Lung (tissue), 12 donors: ENCODE results near the gene HPS1. TPM values are rescaled to one million over a fixed set of nuclear protein-coding genes. Genes with fewer than 3 reads are reported as not detected.
A peak's percentile ranks its signal among the peaks of the same experiment; 100 is the strongest.

ENCODE experiments used
- ATAC-seq: fragments of 200-7000 bp; cut with Tn5 transposase; one replicate; pipeline ENCODE4 v1.9.1; 2020; ENCODE audit warnings: moderate number of reproducible peaks; ENCODE audit not compliant: insufficient read depth, low FRiP score
- DNase-seq, 3 donors: peaks; one replicate each; pipeline ENCODE4 v3.0.0-alpha.2; 2013 to 2017
- H3K27ac ChIP-seq, 2 donors: one replicate each; pipeline ENCODE4 v1.5.1; 2013; ENCODE audit warnings: mild to moderate bottlenecking in 2 of 2, moderate library complexity in 2 of 2, control low read depth in 1 of 2, inconsistent platforms in 1 of 2, low read depth in 1 of 2, low read length in 1 of 2
- H3K27me3 ChIP-seq, 3 donors: one replicate each; pipeline ENCODE4 v1.5.1; 2013; ENCODE audit warnings: low read length in 2 of 3; ENCODE audit not compliant: control insufficient read depth in 3 of 3, insufficient read depth in 3 of 3
- H3K36me3 ChIP-seq, 4 donors: one replicate each; pipeline ENCODE4 v1.5.1; 2013; ENCODE audit warnings: low read length in 4 of 4, mild to moderate bottlenecking in 1 of 4, moderate library complexity in 1 of 4; ENCODE audit not compliant: control insufficient read depth in 4 of 4, insufficient read depth in 4 of 4
- H3K4me1 ChIP-seq, 5 donors: one replicate each; pipeline ENCODE4 v1.5.1; 2013; ENCODE audit warnings: low read length in 5 of 5, mild to moderate bottlenecking in 2 of 5, moderate library complexity in 1 of 5; ENCODE audit not compliant: control insufficient read depth in 5 of 5, insufficient read depth in 5 of 5
- H3K4me3 ChIP-seq: one replicate; pipeline ENCODE4 v1.5.1; 2013; ENCODE audit warnings: mild to moderate bottlenecking, control low read depth, moderate library complexity
- H3K9ac ChIP-seq, 2 donors: one replicate each; pipeline ENCODE4 v1.5.1; 2013; ENCODE audit warnings: low read length in 2 of 2, control low read depth in 1 of 2; ENCODE audit not compliant: insufficient read depth in 1 of 2
- H3K9me3 ChIP-seq, 4 donors: one replicate each; pipeline ENCODE4 v1.5.1; 2013; ENCODE audit warnings: low read length in 3 of 4, mild to moderate bottlenecking in 1 of 4, moderate library complexity in 1 of 4; ENCODE audit not compliant: control insufficient read depth in 4 of 4, insufficient read depth in 3 of 4
- WGBS, 2 donors: extraction: QIAGEN DNeasy Blood & Tissue Kit; methylation state at CpG; one replicate each; pipeline ENCODE4 v1.1.7; 2013; 5-methylcytosine and 5-hydroxymethylcytosine counted together
- polyA plus RNA-seq, 2 donors: library from polyadenylated mRNA; stranded (reverse); fragments of 200-250 nt; gene quantifications; one replicate each; pipeline ENCODE4 v1.2.1, GENCODE V29; 2013
- total RNA-seq, 2 donors: library from RNA; depleted of rRNA in 1 of 2; stranded (reverse); fragments of >200 nt in 1 of 2; gene quantifications; one replicate each; pipeline ENCODE4 v1.2.1, GENCODE V29; 2014 to 2021
- TF ChIP-seq, protein P1 (sequence below): IDR thresholded peaks from 2 replicates; pipeline ENCODE4 v1.5.1; 2012; ENCODE audit warnings: mild to moderate bottlenecking; ENCODE audit errors: control extremely low read depth, extremely low read depth
- donor health status: control.
- donor health status: control.
- donor health status: Bipolar disorder and iron deficiency.
- donor health status: healthy.
- donor health status: DM: yes; HTN: yes; CAD: no.

Gene HPS1
- total and polyA plus RNA-seq, 4 donors = 32.3 to 89.5 (median 58.4) TPM

DNA sequence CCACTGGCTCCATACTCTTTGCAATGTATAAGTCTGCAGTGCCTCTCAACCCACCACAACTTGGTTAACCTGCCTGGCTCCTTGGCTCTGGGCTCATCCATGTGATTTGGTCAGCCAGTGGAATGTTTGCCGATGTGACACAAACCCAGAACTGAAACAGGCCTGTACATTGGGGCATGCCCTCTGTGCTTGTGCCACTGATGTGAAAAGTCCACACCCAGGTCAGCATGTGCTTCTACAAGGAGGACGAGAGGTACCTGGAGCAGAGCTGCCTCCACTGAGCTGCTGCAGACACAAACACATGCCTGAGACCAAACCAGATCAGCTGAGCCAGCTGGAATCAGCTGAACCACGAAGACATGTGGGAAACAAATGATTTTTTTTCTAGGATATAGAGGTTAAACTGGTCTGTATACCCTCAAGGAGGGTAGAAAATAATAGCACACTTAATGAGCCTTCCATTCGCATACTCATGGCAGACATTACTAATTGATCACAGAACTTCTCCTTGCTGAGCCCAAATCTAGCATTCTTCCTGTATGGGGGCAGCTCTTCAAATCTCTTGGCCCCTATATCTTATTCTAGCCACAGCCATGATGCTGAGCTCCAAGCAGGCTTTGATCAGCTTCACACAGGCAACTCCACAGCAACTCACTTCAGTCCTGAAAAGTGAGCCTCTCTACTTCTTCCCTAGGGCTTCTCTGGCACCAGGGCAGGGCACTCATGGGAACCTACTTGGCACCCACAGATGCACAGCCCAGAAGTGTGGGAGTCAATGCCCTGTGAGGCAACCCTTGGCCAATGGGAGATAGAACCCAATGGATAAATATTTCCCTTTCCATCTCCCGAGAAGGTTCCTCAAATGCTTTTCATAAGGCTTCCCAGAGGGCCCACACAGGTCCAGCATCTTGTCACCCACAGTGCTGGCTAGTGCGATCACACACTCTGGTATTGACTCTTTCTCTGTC, 50.4 kb downstream of the HPS1 start:
- 91 to 94% methylated on average over 6 of the region's 6 CpGs for WGBS, 2 donors
- Histone ChIP-seq H3K9me3 (peaks cover 0 to 2% (median 0%) of the 10 kb centered on the region in 4 donors), H3K9ac (no peak overlapping the region), H3K27ac (no peak overlapping the region), H3K4me3 (no peak overlapping the region), H3K27me3 (no peaks in the 10 kb centered on the region), H3K4me1 (peaks cover 0 to 25% (median 0%) of the 10 kb centered on the region in 5 donors), H3K36me3 (peaks cover 0 to 33% (median 19%) of the 10 kb centered on the region in 4 donors)
- TF ChIP-seq, protein P1, sequence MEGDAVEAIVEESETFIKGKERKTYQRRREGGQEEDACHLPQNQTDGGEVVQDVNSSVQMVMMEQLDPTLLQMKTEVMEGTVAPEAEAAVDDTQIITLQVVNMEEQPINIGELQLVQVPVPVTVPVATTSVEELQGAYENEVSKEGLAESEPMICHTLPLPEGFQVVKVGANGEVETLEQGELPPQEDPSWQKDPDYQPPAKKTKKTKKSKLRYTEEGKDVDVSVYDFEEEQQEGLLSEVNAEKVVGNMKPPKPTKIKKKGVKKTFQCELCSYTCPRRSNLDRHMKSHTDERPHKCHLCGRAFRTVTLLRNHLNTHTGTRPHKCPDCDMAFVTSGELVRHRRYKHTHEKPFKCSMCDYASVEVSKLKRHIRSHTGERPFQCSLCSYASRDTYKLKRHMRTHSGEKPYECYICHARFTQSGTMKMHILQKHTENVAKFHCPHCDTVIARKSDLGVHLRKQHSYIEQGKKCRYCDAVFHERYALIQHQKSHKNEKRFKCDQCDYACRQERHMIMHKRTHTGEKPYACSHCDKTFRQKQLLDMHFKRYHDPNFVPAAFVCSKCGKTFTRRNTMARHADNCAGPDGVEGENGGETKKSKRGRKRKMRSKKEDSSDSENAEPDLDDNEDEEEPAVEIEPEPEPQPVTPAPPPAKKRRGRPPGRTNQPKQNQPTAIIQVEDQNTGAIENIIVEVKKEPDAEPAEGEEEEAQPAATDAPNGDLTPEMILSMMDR = no peak
- ATAC-seq (no peak), DNase-seq (no peak)

DNA sequence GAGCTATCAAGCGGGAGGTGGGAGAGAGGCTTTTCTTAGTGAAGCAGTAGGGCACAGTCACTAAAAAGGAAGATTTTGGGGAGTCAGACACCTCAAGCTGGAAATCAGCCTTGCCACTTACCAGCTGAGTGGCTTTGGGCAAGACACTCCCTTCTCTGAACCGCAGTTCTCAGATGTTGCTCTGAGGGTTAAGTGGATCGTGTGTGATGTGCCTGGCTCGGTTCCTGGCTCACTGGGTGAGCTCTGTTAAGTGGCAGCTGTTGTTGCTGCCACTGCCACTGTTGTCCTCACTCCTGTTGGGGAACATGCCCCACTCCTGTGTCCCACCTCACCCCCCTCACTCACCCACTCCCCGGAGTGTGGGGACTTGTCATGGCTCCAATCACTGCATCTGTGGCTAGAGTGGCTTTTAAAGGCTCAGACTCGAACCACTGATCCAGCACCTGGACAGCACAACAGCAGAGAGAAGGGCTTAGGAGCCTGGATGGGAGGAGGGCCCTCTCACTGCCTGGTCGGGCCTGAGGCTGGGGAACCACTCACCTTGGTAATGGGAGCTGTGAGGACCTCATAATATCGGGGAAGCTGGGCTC, 51.8 kb downstream of the HPS1 start:
- no peak overlapping the region for H3K4me3 ChIP-seq
- no peaks in the 10 kb centered on the region for H3K27me3 ChIP-seq
- peaks cover 0 to 26% (median 17%) of the 10 kb centered on the region in 4 donors for H3K36me3 ChIP-seq
- H3K4me1 ChIP-seq = peaks cover 0 to 26% (median 3%) of the 10 kb centered on the region in 5 donors
- TF ChIP-seq, protein P1 = no peak
- DNase-seq (peak; percentile 46 to 66 (median 66)), ATAC-seq (no peak)
- WGBS, 2 donors = 73 to 82% methylated on average over 8 of the region's 8 CpGs
- H3K27ac ChIP-seq = no peak overlapping the region
- H3K9me3 ChIP-seq = peaks cover 0 to 2% (median 0%) of the 10 kb centered on the region in 4 donors
- no peak overlapping the region for H3K9ac ChIP-seq

DNA sequence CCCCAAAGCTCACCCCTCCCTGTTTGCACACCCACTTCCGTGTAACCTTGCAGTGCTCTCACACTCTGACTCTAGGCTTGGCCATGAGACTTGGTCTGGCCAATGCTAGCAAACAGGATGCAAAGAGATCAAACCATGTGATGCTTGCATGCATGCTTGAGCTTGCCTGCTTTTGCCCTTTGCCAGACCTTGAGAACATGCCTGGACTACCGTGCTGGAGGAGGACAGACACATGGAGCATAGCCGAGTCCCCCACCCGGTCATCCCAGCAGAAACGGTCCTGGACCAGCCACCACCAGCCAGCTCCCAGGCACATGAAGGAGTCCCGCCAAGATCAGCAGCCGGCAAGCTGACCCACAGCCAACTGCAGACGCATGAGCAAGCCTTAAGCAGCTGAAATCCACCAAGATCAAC, 55.1 kb downstream of the HPS1 start:
- Histone ChIP-seq H3K9me3 (no peaks in the 10 kb centered on the region), H3K4me3 (no peak overlapping the region), H3K4me1 (peaks cover 0 to 26% (median 3%) of the 10 kb centered on the region in 5 donors), H3K27ac (no peak overlapping the region), H3K27me3 (no peaks in the 10 kb centered on the region), H3K9ac (no peak overlapping the region), H3K36me3 (peaks cover 0 to 29% (median 16%) of the 10 kb centered on the region in 4 donors)
- 77 to 83% methylated on average over 8 of the region's 8 CpGs for WGBS, 2 donors
- TF ChIP-seq, protein P1 = no peak
- ATAC-seq = peak; percentile 12
- peak; percentile 69 to 89 (median 76) for DNase-seq
